GM19463 (cell line): ENCODE measurements around the gene AMT.

ENCODE experiments used
- ATAC-seq: cut with Tn5 transposase; IDR thresholded peaks from one replicate; pipeline ENCODE4 v1.9.1; 2021; ENCODE audit warnings: mild to moderate bottlenecking, moderate library complexity; ENCODE audit not compliant: unreplicated experiment

Gene AMT, protein sequence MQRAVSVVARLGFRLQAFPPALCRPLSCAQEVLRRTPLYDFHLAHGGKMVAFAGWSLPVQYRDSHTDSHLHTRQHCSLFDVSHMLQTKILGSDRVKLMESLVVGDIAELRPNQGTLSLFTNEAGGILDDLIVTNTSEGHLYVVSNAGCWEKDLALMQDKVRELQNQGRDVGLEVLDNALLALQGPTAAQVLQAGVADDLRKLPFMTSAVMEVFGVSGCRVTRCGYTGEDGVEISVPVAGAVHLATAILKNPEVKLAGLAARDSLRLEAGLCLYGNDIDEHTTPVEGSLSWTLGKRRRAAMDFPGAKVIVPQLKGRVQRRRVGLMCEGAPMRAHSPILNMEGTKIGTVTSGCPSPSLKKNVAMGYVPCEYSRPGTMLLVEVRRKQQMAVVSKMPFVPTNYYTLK

DNA sequence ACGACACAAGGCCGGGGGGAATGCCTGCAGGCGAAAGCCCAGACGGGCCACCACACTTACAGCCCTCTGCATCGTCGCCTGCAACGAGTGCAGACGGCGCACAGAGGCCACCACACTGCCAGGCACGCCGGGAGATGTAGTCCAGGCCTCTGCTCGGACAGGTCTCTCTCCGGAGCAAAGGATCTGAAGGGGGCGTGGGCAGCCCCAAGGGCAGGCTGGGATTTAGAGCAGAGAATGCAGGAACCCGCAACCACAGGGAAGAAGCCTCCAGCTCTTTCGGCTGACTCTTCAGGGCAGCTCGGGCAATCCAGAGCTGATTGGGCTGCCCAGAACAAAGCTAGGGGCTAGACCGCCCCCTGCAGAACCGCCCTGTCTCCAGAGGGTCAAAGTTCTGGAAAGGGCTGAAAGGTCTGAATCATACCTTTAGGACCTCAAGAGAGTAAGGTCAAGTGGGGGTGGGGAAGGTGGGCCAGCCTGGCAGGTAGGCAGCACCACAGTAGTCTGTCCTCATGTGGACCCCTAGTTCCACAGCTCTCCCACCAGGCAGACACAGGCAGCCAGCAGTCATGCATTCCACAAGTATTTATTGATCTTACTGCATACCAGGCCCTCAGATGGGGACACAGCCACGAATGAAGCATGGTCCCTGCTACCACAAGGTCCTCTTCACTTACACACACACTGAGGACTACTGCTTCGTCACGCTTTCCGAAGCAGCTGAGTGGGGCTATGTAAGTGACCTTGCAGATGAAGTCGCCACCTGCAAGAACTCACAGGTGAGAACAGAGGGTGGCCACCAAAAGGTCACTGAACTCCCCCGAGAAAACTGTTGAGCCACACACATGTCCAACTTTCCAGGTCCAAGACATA, at the start of gene AMT:
TSS of gene AMT (minus strand) at position 95 of the 870 bp plus-strand sequence. CDS start at position 72, 23 bp downstream.
- ATAC-seq = no peak

DNA sequence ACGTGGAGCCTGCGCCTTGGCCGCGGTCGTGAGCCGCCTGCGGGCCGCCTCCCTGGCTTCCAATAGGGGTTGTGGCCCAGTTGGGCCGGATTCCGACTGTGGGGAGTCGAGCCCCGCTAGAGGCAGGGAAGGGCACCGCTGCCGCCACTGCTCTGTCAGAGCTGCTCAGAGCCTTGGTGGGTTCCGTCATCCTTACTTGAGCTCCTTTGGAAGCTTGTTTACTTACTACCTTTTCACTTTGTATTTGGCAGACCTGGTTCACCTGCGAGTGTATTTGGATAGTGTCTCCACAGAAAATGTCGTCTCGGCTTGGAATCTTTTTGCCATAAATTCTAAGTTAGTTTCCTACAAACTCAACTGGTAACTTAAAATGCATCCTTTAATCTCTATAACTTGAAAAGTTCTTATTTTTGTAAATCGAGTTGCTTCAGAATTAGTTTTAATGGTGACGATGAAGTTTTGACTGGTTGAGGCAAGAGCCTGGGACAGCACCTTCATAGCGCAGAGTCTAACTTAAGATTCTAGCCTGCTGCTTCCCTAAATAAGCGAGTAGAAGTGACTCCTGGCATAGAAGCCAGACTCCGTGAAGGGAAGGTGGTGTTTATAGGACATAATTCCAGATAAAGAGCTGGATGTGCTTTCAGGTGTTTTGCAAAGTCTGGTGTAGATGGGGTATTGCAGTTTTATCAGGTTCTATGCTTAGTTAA, 48.6 kb upstream of the AMT start:
- ATAC-seq = peak; percentile 21

DNA sequence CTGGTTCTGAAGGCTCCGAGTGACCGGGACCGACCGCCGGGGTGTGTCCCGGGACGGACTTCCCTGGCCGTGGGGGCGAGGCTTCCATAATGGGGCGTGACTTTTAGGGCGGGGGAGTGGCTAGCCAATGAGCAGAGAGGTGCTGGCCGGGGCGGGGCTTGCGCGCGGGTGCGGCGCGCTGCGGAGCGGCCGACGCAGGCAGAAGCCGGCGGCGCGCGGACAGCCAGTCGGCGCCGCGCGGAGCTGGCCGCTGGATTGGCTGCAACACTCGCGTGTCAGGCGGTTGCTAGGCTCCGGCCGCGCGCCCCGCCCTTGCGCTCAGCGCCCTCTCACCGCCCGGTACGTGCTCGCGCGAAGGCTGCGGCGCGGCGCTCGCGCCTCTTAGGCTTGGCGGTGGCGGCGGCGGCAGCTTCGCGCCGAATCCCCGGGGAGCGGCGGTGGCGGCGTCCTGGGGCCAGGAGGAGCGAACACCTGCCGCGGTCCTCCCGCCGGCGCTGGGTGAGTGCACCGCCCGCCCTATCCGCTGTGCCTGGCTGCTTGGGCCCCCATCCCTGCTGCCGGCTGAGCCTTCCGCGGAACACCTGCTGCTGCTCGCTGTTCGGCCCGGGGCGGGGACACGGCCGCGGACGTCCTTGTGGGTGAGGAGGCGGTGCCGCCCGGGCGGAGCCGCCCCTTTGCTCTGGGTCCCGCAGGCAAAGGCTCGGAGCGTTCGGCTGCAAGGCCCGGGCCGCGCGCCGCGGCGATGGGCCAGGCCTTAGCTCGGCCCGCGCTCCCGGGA, 47.9 kb upstream of the AMT start, which contains the start of gene DAG1:
TSS of gene DAG1 (plus strand) at position 332 of the 778 bp plus-strand sequence. CDS start 40,268 bp downstream, outside the sequence.
- peak; percentile 80 for ATAC-seq

GRCh38 chr3:49469037-49469935, 47.0 kb upstream of the AMT start:
- no peak for ATAC-seq

GRCh38 chr3:49466085-49466484, 43.8 kb upstream of the AMT start:
- no peak for ATAC-seq

DNA sequence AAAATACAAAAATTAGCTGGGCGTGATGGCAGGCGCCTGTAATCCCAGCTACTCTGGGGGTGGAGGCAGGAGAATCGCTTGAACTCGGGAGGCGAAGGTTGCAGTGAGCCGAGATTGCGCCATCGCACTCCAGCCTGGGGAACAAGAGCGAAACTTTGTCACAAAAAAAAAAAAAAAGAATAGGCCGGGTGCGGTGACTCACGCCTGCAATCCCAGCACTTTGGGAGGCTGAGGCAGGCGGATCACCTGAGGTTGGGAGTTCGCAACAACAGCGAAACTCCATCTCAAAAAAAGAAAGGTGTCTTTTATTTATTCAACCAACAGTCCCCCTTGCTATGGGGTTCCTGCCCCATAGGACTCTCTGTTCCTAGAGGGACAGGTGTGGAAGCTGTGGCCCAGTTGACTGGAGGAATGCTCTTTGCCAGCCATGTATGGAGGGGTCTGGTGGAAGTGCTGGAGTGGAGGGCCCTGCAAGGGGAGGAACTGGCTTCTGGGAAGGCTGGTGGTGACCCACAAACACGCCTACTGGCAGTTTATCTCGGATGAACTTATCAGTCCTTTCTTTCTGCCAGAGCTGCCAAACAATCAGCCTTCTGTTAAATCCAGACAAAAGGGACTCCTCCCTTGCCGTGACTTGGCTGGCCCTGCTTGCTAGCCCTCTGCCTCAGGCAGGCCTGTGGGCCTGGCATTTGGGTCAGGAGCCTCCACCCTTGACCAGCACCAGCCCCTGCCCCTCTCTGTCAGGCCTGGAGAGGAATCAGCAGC, 43.2 kb upstream of the AMT start:
- ATAC-seq = no peak

DNA sequence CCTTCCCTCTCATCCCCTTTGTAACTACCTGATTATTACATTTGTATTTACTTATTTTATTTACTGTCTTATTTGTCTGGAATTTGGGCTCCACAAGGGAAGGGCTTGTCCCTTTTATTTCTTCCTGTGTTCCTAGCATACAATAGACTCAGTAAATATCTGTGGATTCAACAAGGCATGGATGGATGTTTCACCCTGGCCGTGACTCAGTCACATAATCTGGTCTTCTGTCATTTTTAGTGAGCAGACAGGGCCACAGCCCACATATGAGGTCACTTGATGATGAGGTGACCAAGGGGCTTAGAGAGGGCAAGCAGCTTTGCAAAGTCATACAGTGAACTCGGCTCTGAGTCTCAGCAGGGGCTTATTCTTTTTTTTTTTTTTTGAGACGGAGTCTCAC, 39.9 kb upstream of the AMT start:
- no peak for ATAC-seq

DNA sequence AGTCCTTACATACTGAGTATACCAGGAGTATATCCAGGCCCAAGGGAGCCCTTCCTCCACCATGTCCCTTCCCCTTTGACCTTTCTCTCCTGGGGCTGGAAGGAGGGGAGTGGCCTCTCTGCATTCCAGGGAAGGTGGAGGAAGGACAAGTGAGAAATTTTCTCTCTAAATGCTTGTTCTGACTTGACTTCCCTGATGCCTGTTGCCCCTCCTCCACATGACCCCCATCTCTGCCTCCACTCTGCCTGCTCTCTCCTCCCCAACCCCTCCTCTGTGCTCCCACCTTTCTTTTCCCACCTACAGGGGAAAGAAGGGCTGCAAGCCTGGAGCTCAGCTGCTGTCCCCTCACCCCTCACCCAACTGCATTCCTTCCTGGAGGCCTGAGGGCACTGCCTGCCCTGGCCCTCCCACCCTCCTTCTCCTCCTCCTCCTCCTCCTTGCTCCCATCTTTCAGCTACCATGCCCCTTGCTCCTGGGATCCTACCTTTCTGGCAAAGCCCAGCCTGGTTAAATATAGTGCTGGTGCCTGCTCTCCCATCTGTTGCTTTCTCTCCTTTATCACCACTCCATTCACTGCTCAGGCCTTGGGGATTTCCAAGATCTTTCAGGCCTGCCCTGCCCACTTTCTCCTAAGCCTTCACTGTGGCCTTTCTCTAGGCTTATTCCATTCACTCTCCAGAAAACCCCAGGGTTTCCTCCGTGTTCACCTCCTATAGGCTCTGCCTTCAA, 39.3 kb upstream of the AMT start:
- ATAC-seq = no peak

DNA sequence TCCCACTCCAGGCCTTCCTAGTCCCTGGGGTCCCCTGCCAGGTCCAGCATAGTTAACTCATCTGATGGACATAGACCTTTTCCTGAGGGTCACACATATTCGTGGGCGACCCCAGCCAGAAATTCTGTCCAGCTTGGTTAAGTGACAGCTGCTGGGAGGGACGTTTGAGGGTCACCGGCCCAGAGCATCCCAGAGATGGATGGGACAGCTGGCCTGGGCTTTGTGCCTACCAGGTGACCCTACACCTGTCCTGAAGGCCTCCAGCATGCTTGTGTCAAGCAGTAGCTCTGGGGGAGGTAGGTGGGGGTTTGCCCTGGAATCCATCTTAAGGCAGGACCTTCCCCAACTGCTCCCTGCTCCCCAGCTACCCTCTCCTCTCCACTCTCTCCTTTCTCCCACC, 38.7 kb upstream of the AMT start:
- no peak for ATAC-seq

GRCh38 chr3:49460188-49460890, 38.1 kb upstream of the AMT start:
- no peak for ATAC-seq

GRCh38 chr3:49456466-49456865, 34.2 kb upstream of the AMT start:
- no peak for ATAC-seq

- no peak for ATAC-seq
These were observed 32.8 kb upstream of the AMT start for GRCh38 chr3:49454898-49455681.

DNA sequence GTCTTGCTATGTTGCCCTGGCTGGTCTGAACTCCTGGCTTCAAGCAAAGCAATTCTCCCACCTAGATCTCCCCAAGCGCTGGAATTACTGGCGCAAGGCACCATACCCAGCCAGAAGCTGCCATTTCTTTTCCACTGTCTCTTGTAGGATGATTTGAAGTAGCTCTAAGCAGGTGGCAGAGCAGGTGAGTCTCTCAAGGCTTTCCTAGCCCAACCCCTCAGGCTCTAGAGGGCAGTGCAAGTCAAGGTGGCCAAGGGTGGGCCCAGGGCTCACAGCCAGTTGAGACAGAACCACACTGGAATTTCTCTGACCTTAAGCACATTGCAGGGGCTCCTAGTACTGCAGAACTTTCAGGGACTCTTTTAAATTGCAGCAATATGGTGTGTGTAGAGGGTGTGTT, 32.2 kb upstream of the AMT start:
- ATAC-seq = no peak

GRCh38 chr3:49453621-49454020, 31.3 kb upstream of the AMT start:
- ATAC-seq = no peak

GRCh38 chr3:49445391-49445790, 23.1 kb upstream of the AMT start:
- no peak for ATAC-seq

DNA sequence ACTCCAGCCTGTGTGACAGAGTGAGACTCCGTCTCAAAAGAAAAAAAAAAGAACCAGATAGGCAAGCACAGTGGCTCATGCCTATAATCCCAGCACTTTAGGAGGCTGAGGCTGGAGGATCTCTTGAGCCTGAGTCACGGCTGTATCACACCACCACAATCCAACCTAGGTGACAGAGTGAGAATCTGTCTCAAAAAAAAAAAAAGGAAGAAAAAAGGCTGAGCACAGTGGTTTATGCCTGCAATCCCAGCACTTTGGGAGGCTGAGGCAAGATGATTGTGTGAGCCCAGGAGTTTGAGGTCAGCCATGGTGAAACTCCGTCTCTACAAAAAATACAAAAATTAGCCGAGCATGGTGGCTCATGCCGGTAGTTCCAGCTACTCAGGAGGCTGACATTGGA, 12.5 kb upstream of the AMT start:
- ATAC-seq = no peak

GRCh38 chr3:49428752-49429080, 6.4 kb upstream of the AMT start:
- ATAC-seq = no peak
